22Rv1 (cell line): ENCODE results near the gene SH3BP4.

Experiments
- H3K27ac ChIP-seq: fragments of 450-650 bp; 2 replicates; pipeline ENCODE4 v1.5.1; 2017
- ZFX ChIP-seq: fragments of 450-650 bp; IDR thresholded peaks from 2 replicates; pipeline ENCODE4 v1.6.1; 2017; ENCODE audit warnings: antibody characterized with exemption, borderline replicate concordance
- TF ChIP-seq, protein P1 (sequence below): fragments of 450-650 bp; IDR thresholded peaks from 2 replicates; pipeline ENCODE4 v1.5.1; 2017; ENCODE audit warnings: mild to moderate bottlenecking

Gene SH3BP4

DNA sequence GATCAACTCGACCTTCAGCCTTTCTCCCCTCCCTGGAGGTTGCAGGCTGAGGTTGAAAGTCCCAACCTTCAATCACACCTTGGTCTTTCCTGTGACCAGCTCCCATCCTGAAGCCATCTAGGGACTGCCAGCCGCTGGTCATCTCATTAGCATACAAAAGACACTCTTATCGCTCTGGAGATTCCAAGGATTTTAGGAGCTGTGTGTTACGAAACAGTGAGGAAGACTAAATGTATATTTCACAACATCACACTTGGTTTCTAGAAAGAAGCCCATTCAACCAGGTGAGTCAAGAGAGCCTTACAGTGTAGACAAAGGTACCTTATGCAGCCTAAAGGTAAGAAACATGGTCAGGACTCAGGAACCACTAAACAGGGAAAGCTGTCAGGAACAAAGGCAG lies 126.4 kb downstream of the SH3BP4 start:
- TF ChIP-seq, protein P1, sequence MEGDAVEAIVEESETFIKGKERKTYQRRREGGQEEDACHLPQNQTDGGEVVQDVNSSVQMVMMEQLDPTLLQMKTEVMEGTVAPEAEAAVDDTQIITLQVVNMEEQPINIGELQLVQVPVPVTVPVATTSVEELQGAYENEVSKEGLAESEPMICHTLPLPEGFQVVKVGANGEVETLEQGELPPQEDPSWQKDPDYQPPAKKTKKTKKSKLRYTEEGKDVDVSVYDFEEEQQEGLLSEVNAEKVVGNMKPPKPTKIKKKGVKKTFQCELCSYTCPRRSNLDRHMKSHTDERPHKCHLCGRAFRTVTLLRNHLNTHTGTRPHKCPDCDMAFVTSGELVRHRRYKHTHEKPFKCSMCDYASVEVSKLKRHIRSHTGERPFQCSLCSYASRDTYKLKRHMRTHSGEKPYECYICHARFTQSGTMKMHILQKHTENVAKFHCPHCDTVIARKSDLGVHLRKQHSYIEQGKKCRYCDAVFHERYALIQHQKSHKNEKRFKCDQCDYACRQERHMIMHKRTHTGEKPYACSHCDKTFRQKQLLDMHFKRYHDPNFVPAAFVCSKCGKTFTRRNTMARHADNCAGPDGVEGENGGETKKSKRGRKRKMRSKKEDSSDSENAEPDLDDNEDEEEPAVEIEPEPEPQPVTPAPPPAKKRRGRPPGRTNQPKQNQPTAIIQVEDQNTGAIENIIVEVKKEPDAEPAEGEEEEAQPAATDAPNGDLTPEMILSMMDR, result no peak
- no peak for TF ChIP-seq ZFX

DNA sequence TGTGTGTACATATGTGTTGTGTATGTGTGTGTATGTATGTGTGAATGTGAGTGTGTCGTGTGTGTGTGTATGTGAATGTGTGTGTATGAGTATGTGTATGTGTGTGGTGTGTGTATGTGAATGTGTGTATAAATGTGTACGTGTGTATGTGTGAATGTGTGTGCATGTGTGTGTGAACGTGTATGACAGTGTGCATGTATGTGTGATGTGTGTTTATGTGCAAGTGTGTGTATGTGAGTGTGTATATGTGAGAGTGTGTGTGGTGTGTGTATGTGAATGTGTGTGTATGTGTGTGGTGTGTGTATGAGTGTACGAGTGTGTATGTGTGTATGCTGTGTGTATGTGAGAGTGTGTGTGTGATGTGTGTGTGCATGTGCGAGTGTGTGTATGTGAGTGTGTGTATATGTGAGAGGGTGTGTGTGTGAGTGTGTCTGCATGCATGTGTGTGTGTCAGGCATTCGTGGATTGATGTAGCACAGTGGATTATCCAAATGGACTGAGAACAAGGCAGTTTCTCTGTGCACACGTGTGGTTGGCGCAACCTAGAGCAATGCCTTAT lies 127.2 kb downstream of the SH3BP4 start:
- no peak for TF ChIP-seq ZFX
- TF ChIP-seq, protein P1, result no peak

More for the DNA sequence above, 126.4 kb downstream of the SH3BP4 start:
- H3K27ac ChIP-seq, result no peak overlapping the region

DNA sequence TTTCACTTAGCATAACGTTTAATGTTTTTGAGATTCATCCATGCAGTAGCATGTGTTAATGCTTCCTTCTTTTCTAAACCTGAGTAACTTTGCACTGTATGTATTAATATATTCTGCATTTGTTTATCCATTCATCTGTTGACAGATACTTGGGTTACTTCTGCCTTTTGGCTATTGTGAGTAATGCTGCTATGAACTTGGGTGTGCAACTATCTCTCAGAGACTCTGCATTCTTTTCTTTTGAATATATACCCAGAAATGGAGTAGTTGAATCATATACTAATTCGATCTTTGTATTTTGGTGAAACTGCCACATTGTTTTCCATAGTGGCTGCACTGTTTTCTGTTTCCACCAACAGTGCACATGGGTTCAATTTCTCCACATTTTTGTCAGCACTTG lies 128.3 kb downstream of the SH3BP4 start:
- H3K27ac ChIP-seq, result no peak overlapping the region
- TF ChIP-seq, protein P1, result no peak
- TF ChIP-seq ZFX, result no peak

More for the DNA sequence above, 127.2 kb downstream of the SH3BP4 start:
- no peak overlapping the region for H3K27ac ChIP-seq

DNA sequence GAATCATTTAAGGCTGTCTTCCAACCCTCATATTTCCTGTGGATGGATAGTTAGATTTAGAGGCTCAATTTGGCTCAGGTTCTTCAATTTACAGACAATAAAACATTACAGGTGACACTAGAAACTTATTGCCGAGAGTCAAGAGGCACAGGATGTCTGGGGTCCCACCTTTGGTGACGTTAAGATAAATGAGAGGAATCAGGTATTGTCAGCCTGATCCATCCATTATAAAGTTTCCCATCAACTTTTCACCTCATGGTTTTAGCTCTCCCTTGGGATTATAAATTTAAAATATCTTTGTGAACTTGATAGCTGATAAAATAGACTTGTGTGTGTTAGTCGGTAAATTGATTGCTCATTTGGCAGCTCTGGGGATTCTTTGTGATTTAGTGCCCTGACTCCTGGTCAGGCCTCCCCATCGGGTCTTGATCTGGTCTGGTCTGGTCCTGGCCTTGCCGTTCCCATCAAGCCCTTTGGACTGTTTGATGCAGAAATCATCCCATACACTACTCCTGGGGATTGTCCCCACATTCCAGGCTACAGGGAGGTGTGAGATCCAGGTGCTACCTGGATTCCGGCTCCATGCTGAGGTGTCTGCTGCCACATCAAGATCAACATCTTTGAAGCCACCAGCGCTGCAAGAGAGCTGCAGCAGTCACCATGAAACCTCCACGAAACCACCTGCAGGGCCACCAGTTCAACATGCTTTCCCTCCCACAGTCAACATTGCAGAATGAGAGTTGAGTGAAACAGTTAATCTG lies 130.9 kb downstream of the SH3BP4 start:
- TF ChIP-seq, protein P1, result no peak
- no peak for TF ChIP-seq ZFX
- H3K27ac ChIP-seq, result no peak overlapping the region

DNA sequence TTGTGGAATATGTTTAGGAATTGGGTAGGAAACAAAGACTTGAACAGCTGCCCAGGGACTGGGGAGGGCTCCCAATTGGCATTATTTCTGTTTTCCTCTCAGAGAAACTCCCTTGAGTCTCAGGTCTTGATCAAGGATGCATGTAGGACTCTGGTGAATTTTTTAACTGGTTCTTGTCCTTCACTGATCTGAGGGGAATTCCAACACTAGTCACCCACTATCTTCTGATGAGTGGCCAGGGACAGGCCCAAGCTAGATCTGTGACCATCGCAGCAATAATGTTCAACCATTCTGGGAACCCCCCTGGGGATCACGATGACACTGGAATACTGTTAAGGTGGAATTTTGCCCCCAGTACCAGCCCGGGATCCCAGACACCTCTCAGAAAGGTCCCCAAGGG lies 132.0 kb downstream of the SH3BP4 start:
- no peak overlapping the region for H3K27ac ChIP-seq
- TF ChIP-seq, protein P1, result no peak
- no peak for TF ChIP-seq ZFX

- TF ChIP-seq, protein P1, result no peak
- TF ChIP-seq ZFX, result no peak
- no peak overlapping the region for H3K27ac ChIP-seq
Observed at GRCh38 chr2:235084424-235084823, 132.6 kb downstream of the SH3BP4 start.

GRCh38 chr2:235085476-235085875 lies 133.7 kb downstream of the SH3BP4 start:
- TF ChIP-seq, protein P1, result no peak
- H3K27ac ChIP-seq, result no peak overlapping the region
